Activated CD8-positive, alpha-beta memory T cell treated with anti-CD3 and anti-CD28 coated beads, Interleukin-2, amount 50 U/mL, for 48 hours (primary cell): ENCODE data around the gene MYO9B.

ENCODE experiments used
- DNase-seq: peaks from one replicate; pipeline ENCODE4 v3.0.0-alpha.2; 2020

Gene MYO9B

DNA sequence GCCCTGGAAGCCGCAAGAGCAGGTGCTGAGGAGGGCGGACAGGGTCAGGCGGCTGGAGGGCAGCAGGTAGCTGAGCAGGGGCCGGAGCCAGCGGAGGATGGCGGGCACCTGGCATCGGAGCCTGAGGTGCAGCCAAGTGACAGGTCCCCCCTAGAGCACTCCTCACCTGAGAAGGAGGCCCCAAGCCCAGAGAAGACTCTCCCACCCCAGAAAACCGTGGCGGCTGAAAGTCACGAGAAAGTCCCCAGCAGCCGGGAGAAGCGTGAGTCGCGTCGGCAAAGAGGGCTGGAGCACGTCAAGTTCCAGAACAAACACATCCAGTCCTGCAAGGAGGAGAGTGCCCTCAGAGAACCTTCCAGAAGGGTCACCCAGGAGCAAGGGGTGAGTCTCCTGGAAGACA lies 119.0 kb downstream of the MYO9B start:
- no peak for DNase-seq

GRCh38 chr19:17195106-17195505 lies 119.5 kb downstream of the MYO9B start:
- DNase-seq = peak; percentile 40

DNA sequence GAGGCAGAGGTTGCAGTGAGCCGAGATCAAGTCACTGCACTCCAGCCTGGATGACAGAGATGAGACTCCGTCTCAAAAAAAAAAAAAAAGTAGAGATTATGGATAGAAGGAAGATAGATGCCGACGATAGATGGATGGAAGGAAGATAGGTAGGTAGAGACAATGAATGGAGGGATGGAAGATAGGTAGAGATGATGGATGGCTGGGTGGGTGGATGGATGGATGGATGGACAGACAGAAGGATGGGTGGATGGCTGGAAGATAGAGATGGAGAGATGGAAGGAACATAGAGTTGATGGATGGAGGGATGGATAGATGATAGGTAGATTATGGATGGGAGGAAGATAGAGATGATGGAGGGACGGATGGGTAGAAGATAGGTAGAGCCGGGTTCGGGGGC lies 121.0 kb downstream of the MYO9B start:
- no peak for DNase-seq

GRCh38 chr19:17197666-17198065 lies 122.1 kb downstream of the MYO9B start:
- no peak for DNase-seq

- DNase-seq = no peak
Observed at GRCh38 chr19:17200408-17201079, 125.0 kb downstream of the MYO9B start.

GRCh38 chr19:17202249-17202648 lies 126.7 kb downstream of the MYO9B start:
- no peak for DNase-seq

- no peak for DNase-seq
Observed at GRCh38 chr19:17202713-17203112, 127.1 kb downstream of the MYO9B start.

DNA sequence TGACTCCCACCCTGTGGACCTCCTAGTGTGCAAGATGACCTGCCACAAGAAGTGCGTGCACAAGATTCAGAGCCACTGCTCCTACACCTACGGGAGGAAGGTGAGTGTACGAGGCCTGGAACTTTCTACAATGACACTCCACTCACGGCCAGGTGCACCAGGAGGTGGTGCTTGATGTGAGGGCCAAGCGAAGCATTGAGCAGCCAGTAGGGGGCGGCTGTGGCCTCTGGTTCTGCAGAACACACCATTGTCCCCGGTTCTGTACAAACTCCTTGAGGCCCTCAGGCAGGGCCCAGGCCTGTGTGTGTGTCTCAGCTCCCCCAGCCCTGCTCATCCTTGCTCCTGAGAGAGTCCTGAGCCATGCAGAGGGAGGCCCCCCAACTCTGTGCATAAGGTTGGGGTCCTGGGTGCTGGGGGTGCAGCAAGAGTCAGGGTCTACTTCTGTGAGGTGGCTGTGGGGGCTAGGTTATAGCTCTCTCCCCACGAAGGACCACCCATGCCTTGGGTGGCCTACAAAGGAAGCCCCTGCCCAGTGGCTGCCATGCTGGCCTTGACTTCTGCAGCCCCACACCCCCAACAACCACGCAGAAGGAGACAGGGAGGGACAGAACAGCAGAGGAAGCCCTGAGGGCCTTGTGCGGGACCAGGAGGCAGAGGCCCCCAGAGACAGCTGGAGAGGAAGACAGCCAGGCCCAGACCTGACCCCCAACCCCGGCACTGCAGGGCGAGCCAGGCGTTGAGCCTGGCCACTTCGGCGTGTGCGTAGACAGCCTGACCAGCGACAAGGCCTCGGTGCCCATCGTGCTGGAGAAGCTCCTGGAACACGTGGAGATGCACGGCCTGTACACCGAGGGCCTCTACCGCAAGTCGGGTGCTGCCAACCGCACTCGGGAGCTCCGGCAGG lies 129.9 kb downstream of the MYO9B start:
- DNase-seq = peak; percentile 72

DNA sequence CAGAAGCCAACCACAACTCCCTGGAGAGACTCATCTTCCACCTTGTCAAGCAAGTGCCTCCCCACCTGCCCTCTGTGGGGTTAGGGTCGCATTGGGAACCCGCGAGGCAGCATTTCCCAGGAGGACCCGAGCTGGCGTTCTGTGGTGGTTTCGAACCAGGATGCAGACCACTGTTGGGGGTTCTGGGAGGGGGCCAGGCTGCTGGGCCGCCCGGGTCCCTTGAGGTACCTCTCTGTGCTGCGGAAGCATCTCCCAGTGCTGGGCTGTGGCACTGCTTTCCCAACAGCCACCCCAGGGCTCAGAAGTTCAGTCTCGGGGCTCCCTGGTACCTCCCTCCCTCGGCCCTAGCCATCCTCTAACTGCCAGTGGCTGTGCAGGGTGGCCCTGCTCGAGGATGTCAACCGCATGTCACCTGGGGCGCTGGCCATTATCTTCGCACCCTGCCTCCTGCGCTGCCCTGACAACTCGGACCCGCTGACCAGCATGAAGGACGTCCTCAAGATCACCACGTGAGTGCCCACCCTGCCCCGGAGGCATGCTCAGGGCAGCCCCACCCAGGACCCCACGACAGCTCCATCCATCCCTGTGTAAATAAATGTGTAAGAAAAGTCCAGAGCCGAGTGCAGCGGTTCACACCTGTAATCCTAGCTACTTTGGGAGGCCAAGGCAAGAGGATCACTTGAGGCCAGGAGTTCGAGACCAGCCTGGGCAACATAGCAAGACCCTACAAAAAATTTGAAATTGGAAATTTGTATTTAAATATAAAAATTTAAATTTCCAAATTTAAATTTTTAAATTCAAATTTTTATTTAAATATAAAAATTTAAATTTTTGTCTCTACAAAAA lies 131.4 kb downstream of the MYO9B start:
- no peak for DNase-seq

DNA sequence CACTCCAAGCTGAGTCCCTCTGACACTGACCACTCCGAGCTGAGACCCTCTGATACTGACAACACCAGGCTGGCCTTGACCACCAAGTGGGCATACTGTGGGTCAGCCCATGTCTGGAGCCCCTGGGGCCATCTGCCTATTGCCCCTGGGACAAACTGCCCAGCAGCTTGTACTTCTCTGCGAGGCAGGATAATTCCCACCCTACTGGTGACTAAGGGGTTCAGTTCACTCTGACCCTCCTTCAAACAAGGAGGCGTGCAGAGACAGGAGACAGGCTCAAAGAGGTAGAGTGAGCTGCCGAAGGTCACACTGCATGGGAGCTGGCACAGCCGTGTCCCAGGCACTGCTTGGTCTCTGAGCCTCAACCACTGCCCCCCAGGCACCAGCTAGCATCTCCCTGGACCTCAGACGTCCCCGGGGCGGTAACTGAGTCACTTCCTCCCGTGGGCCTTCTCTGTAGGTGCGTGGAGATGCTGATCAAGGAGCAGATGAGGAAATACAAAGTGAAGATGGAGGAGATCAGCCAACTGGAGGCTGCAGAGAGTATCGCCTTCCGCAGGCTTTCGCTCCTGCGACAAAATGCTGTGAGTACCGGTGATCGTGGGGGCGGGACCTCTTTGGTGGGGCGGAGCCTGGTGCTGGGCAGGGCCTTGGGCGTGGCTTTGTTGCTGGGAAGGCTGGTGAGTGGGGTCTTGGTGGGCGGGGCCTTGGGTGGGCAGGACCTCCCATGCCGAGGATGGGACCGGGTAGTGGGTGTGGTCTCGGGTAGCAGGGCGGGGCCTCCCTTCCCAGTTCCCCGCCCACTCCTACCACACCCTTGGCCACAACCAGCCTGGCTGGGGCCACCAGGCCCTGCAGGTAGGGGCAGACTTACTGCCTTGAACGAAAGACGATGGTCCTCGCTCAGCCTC lies 133.8 kb downstream of the MYO9B start:
- peak; percentile 81 for DNase-seq

DNA sequence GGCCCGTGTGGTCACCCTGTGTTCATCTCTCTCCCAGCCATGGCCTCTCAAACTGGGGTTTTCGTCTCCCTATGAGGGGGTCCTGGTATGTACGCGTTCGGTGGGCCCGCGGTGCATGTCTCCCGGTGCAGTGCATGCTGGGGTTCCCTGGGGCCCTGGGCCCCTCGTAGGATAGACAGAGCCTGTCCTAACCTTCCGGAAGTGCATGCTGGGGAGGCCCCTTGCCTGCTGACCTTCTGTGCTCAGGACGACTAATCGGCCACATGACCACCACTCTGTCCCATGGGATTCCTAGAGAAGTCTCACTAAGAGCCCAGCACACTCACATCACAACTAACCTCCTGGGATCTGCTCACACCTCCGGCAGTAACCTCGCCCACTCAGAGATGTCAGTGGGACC lies 134.7 kb downstream of the MYO9B start:
- no peak for DNase-seq

GRCh38 chr19:17211547-17212446 lies 136.2 kb downstream of the MYO9B start:
- no peak for DNase-seq

DNA sequence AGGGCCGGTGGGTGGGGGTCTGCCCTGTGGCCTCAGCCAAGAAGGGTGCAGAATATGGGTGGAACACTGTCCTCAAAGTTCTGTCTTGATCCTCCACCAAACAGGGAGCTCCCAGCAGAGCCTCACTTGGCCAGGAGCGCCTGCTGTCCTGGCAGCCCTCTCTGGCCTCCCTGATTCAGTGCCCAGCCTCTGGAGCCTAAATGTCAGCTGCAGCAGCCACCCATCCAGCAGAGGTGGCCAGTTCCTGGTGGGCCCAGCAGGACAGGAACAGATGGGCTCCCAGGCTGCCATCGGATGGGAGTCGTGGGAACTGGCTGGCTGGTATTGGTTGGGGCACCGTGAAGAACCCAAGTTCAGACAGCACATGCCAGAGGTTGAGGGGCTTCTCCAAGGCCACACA lies 137.8 kb downstream of the MYO9B start:
- peak; percentile 49 for DNase-seq

GRCh38 chr19:17214508-17215126 lies 139.0 kb downstream of the MYO9B start:
- no peak for DNase-seq

GRCh38 chr19:17215127-17215971 lies 139.8 kb downstream of the MYO9B start, which contains the start of gene USE1:
USE1 (plus strand) TSS chr19:17215357; CDS start chr19:17215406, 49 bp downstream.
- DNase-seq = peak; percentile 91

DNA sequence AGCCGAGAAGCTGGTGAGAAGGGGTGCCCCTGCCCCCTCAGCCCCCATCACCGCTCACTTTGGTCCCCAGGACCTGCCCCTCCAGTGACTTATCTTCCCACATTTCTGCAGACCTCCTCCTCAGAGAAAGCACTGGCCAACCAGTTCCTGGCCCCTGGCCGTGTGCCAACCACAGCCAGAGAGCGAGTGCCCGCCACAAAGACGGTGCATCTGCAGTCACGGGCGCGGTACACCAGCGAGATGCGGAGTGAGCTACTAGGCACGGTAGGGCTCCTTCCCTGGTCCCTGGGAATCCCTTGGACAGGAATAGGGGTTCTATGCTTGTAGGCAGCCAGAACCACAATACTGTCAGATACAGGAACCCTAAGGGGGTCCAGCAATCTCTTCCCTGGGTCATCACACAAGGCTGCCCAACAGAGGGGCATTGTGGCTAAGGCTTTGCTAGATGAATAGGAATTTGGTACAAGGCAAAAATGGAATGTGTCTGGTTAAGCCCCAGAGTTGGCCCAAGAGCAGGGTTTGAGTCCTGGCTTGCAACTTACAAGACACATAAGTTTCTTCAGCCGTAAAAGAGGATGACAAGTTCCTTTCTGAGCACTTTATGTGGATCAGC lies 140.6 kb downstream of the MYO9B start:
- DNase-seq = no peak

DNA sequence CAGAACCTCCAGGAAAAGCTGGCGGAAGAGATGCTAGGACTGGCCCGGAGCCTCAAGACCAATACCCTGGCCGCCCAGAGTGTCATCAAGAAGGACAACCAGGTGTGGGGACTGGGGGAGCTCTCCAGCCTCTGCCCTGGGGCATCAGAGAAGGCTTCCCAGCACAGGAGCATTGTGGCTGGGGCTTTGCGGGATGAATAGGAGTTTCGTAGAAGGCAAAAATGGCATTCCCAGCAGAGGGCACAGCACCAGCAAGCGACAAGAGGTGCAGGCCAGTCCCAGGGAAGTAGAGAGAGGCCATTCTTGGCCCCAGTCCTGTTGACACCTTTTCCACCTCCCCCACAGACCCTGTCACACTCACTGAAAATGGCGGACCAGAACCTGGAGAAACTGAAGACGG lies 143.7 kb downstream of the MYO9B start:
- no peak for DNase-seq

GRCh38 chr19:17220207-17220758 lies 144.7 kb downstream of the MYO9B start:
- DNase-seq = peak; percentile 52

- no peak for DNase-seq
Observed at GRCh38 chr19:17225053-17225452, 149.5 kb downstream of the MYO9B start.
